Right lung (tissue), 5 donors: ENCODE measurements around the gene TAF1C. TPM values are rescaled to one million over a fixed set of nuclear protein-coding genes. Genes with fewer than 3 reads are reported as not detected.
"Not testable (repeated sequence)": the region's sequence is repeated elsewhere in the genome, so short reads cannot be mapped to it uniquely, and the experiment has no call there.

ENCODE experiments used
- DNase-seq, 2 donors: peaks; one replicate each; pipeline ENCODE4 v3.0.0-alpha.2; 2013
- polyA plus RNA-seq, 5 donors: library from polyadenylated mRNA; unstranded; fragments of 120-200 nt; gene quantifications; one replicate each; pipeline versions ENCODE4 v1.2.1 to v1.2.3, GENCODE V29; 2013; ENCODE audit warnings: inconsistent platforms in 1 of 5, low replicate concordance in 1 of 5; ENCODE audit not compliant: insufficient read length in 5 of 5, insufficient read depth in 1 of 5

TAF1C gene
- polyA plus RNA-seq, 5 donors, result 32.4 to 61.4 (median 52.9) TPM

- DNase-seq, result no peak
These were observed 27.7 kb upstream of the TAF1C start for GRCh38 chr16:84214451-84215066.

GRCh38 chr16:84212631-84213030 is 25.8 kb upstream of the TAF1C start:
- no peak for DNase-seq

DNA sequence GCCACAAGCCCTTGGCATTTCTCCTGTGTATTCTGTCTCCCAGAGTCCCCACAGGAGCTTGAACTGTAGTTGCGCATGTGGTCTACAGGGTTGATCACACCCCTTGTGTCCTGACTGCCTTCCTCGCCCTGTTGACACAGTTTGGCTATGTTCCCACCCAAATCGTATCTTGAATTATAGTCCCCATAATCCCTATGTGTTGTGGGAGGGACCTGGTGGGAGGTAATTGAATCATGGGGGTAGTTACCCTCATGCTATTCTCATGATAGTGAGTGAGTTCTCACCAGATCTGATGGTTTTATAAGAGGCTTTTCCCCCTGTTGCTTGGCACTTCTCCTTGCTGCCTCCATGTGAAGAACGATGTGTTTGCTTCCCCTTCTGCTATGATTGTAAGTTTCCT is 25.3 kb upstream of the TAF1C start:
- no peak for DNase-seq

- no peak for DNase-seq
These were observed 23.1 kb upstream of the TAF1C start for GRCh38 chr16:84209989-84210388.

GRCh38 chr16:84207879-84208278 is 21.0 kb upstream of the TAF1C start:
- DNase-seq, result no peak

- no peak for DNase-seq
These were observed 20.4 kb upstream of the TAF1C start for GRCh38 chr16:84207251-84207650.

- DNase-seq, result no peak
These were observed 19.3 kb upstream of the TAF1C start for GRCh38 chr16:84205976-84206691.

DNA sequence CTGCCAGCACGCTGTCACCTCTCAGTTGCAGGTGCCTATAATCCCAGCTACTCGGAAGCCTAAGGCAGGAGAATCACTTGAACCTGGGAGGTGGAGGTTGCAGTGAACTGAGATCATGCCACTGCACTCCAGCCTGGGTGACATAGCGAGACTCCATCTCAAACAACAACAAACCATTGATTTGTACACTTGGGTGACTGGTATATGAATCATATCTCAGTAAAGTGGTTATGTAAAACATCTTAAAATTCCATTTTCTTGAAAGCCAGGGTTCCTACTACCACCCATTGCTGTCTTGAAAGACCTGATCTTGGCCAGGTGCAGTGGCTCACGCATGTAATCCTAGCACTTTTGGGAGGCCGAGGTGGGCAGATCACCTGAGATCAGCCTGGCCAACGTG is 18.3 kb upstream of the TAF1C start:
- DNase-seq, result not testable (repeated sequence)

GRCh38 chr16:84204551-84204950 is 17.7 kb upstream of the TAF1C start:
- DNase-seq, result not testable (repeated sequence)

GRCh38 chr16:84199861-84200260 is 13.0 kb upstream of the TAF1C start:
- DNase-seq, result no peak

GRCh38 chr16:84199097-84199496 is 12.2 kb upstream of the TAF1C start:
- DNase-seq, result no peak

GRCh38 chr16:84198401-84198800 is 11.5 kb upstream of the TAF1C start:
- DNase-seq, result no peak

- DNase-seq, result no peak
These were observed 10.7 kb upstream of the TAF1C start for GRCh38 chr16:84197466-84198128.

DNA sequence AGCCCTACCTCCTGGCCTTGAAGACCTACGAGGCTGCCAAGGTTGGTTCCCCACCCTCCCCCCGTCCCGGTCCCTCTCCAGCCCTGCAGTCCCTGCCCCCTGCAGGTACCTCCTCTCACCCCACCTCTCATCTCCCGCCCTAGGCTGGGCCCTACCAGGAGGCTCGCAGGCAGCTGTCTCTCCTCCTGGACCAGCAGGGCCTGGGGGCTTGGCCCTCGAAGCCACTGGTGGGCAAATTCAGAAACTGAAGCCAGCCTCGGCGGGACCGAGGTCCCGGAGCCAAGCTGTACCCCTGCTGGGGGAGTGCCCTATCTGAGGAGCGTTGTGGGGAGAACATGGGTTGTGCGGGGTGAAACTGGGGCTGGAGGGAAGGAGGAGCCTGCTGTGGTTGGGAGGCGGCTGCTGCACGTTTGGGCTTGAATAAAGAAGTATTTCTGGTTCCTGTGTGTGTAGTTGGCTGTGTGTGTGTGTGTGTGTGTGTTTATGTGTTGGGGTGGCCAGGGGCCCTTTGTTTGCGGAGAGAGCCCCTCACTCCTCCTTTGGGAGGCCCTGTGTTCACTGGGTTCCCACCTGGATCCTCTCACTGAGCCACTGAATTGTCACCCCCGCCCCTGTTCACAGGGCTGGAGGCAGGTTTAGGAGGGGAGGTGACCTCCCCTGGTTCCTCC is 10.0 kb upstream of the TAF1C start:
- DNase-seq, result no peak

GRCh38 chr16:84196101-84196500 is 9.2 kb upstream of the TAF1C start:
- no peak for DNase-seq

- DNase-seq, result no peak
These were observed 8.6 kb upstream of the TAF1C start for GRCh38 chr16:84195201-84196093.

DNA sequence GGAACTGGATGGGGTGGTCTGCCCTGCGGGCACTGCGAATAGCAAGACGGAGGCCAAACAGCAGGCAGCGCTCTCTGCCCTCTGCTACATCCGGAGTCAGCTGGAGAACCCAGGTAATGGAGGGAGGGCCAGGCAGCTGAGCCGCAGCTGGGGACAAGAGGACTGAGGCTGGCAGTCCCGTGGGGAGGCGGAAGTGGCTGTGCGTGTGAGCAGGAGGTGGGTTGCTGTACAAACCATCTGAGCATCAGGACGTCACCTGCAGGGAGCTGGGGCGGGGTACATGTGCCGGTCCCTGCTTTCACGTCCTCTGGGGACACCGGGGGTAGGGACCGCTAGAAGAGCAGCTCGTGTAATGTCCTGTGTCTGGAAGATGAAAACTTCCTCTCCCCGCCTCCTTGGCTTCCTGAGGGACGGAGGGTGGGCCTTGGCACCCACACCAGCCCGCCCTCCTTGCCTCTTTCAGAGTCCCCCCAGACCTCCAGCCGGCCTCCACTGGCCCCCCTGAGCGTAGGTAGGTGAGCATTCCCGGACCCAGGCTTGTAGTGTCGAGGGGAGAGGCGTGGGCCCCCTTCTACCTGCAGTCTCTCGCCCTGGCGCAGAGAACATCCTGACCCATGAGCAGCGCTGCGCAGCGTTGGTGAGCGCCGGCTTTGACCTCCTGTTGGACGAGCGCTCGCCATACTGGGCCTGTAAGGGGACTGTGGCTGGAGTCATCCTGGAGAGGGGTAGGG is 7.8 kb upstream of the TAF1C start:
- no peak for DNase-seq

DNA sequence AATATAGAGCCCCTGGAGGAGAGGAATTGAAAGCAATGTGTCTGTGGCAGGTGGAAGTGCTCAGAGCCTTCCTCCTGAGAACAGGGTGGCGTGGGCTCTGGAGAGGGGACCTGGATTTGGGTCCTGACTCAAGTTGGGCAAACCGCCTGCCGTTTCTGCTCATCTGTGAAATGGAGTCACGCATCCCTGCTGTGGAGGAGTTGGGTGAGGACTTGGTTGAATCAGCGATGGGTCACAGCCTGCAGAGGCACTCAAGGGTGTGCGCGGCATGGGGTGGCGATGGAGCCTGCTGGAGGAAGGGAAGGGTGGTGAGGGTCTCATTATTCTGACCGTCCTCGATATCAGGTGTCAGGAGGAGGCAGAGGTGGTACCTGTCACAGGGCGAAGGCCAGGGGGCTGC is 7.2 kb upstream of the TAF1C start:
- DNase-seq, result no peak

GRCh38 chr16:84193480-84193879 is 6.6 kb upstream of the TAF1C start:
- DNase-seq, result no peak

GRCh38 chr16:84191466-84191865 is 4.6 kb upstream of the TAF1C start:
- no peak for DNase-seq
